Liver (tissue), 3 donors: ENCODE measurements around the gene CAPN2.

Experiments used
- EGR1 ChIP-seq, 2 donors: IDR thresholded peaks; 2 replicates each; pipeline ENCODE4 v1.6.1; 2016 to 2018; ENCODE audit warnings: antibody characterized with exemption in 2 of 2, low read depth in 2 of 2
- FOXA1 ChIP-seq: IDR thresholded peaks from 2 replicates; pipeline ENCODE4 v1.6.1; 2016; ENCODE audit warnings: antibody characterized with exemption
- HNF4A ChIP-seq, 2 donors: conservative IDR thresholded peaks; 2 replicates each; pipeline ENCODE4 v1.6.1; 2016; ENCODE audit warnings: antibody characterized with exemption in 2 of 2, mild to moderate bottlenecking in 2 of 2
- TF ChIP-seq, protein P1 (sequence below): fragments of 150-350 bp; IDR thresholded peaks from 2 replicates; pipeline ENCODE4 v1.5.1; 2017; ENCODE audit warnings: improper control_type of control experiment, low read depth, low read length; ENCODE audit not compliant: missing input control
- donor health status: healthy.
- donor health status: healthy.

- TF ChIP-seq, protein P1, sequence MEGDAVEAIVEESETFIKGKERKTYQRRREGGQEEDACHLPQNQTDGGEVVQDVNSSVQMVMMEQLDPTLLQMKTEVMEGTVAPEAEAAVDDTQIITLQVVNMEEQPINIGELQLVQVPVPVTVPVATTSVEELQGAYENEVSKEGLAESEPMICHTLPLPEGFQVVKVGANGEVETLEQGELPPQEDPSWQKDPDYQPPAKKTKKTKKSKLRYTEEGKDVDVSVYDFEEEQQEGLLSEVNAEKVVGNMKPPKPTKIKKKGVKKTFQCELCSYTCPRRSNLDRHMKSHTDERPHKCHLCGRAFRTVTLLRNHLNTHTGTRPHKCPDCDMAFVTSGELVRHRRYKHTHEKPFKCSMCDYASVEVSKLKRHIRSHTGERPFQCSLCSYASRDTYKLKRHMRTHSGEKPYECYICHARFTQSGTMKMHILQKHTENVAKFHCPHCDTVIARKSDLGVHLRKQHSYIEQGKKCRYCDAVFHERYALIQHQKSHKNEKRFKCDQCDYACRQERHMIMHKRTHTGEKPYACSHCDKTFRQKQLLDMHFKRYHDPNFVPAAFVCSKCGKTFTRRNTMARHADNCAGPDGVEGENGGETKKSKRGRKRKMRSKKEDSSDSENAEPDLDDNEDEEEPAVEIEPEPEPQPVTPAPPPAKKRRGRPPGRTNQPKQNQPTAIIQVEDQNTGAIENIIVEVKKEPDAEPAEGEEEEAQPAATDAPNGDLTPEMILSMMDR = no peak
- TF ChIP-seq HNF4A (conservative IDR thresholded peaks at IDR 0.05) = no peak
- TF ChIP-seq EGR1 (IDR thresholded peaks at IDR 0.05; ENCODE audit: low read depth in 2 of 2) = no peak
- no peak for TF ChIP-seq FOXA1
Observed at GRCh38 chr1:223758734-223759133, 46.4 kb downstream of the CAPN2 start.
